ENCODE results near the gene GPS1.

GPS1 gene

GRCh38 chr17:82106688-82107305, 55.1 kb downstream of the GPS1 start:
- H3K9me2 ChIP-seq (replicated peaks; ENCODE audit: control insufficient read depth, low read length), result no peaks in the 10 kb centered on the region
- H3F3A ChIP-seq (ENCODE audit: control insufficient read depth, insufficient read depth), result peaks cover 3% of the 10 kb centered on the region; the same call in 1 of the 2 replicates
- H3K4me3 ChIP-seq (ENCODE audit: low read length), result peak overlapping the region; percentile 72
- peak overlapping the region; percentile 70 for H3K27ac ChIP-seq (ENCODE audit: low read depth, low read length)
- no peaks in the 10 kb centered on the region for H3K79me2 ChIP-seq (ENCODE audit: control insufficient read depth, low read length)
- no peaks in the 10 kb centered on the region for H4K20me1 ChIP-seq (ENCODE audit: control insufficient read depth, insufficient read depth, low read depth, low read length)
- H3K4me1 ChIP-seq (ENCODE audit: control insufficient read depth, low read length), result peaks cover 27% of the 10 kb centered on the region
- peak overlapping the region; percentile 92 for H3K4me2 ChIP-seq (ENCODE audit: low read length)
- H3K36me3 ChIP-seq (ENCODE audit: control insufficient read depth, low read length), result no peaks in the 10 kb centered on the region
- no peaks in the 10 kb centered on the region for H3K9me3 ChIP-seq (ENCODE audit: control insufficient read depth, insufficient read depth, low read length)
- H3K27me3 ChIP-seq (ENCODE audit: control insufficient read depth, low read length), result no peaks in the 10 kb centered on the region
- TF ChIP-seq EZH2phosphoT487 (IDR thresholded peaks at IDR 0.05; ENCODE audit: borderline replicate concordance, low read length) (no peak), CTCF (IDR thresholded peaks at IDR 0.05; ENCODE audit: low read depth, low read length, poor library complexity, severe bottlenecking) (no peak)

All from DOHH2 (cell line).